GM21381 (cell line): ENCODE results near the gene EPGN.

Experiments used
- ATAC-seq: cut with Tn5 transposase; IDR thresholded peaks from one replicate; pipeline ENCODE4 v1.9.1; 2021; ENCODE audit warnings: mild to moderate bottlenecking, moderate library complexity; ENCODE audit not compliant: unreplicated experiment

Gene EPGN

GRCh38 chr4:74307170-74307569 is 1.1 kb upstream of the EPGN start:
- ATAC-seq: no peak

- no peak for ATAC-seq
Observed at GRCh38 chr4:74309223-74309622, 953 bp downstream of the EPGN start.

- peak; percentile 60 for ATAC-seq
Observed at GRCh38 chr4:74311696-74312313, 3.5 kb downstream of the EPGN start.

- no peak for ATAC-seq
Observed at GRCh38 chr4:74314329-74314728, 6.1 kb downstream of the EPGN start.

GRCh38 chr4:74314944-74315343 is 6.7 kb downstream of the EPGN start:
- ATAC-seq: no peak

GRCh38 chr4:74315376-74315775 is 7.1 kb downstream of the EPGN start:
- ATAC-seq: no peak

- ATAC-seq: no peak
Observed at GRCh38 chr4:74316397-74316796, 8.1 kb downstream of the EPGN start.

GRCh38 chr4:74317616-74318246 is 9.5 kb downstream of the EPGN start:
- no peak for ATAC-seq

GRCh38 chr4:74318276-74318675 is 10.0 kb downstream of the EPGN start:
- ATAC-seq: no peak

GRCh38 chr4:74319470-74319869 is 11.2 kb downstream of the EPGN start:
- ATAC-seq: no peak

- ATAC-seq: peak; percentile 79
Observed at GRCh38 chr4:74320559-74321118, 12.4 kb downstream of the EPGN start.

- ATAC-seq: no peak
Observed at GRCh38 chr4:74322301-74322700, 14.0 kb downstream of the EPGN start.

- no peak for ATAC-seq
Observed at GRCh38 chr4:74323663-74324062, 15.4 kb downstream of the EPGN start.

GRCh38 chr4:74324262-74324661 is 16.0 kb downstream of the EPGN start:
- ATAC-seq: no peak

GRCh38 chr4:74325886-74326285 is 17.6 kb downstream of the EPGN start:
- no peak for ATAC-seq

- no peak for ATAC-seq
Observed at GRCh38 chr4:74327762-74328161, 19.5 kb downstream of the EPGN start.

- ATAC-seq: no peak
Observed at GRCh38 chr4:74328501-74328900, 20.2 kb downstream of the EPGN start.

- ATAC-seq: no peak
Observed at GRCh38 chr4:74329307-74329706, 21.0 kb downstream of the EPGN start.

GRCh38 chr4:74330295-74330750 is 22.1 kb downstream of the EPGN start:
- no peak for ATAC-seq

- no peak for ATAC-seq
Observed at GRCh38 chr4:74331252-74331651, 23.0 kb downstream of the EPGN start.

- ATAC-seq: no peak
Observed at GRCh38 chr4:74331944-74332343, 23.7 kb downstream of the EPGN start.

GRCh38 chr4:74334636-74335035 is 26.4 kb downstream of the EPGN start:
- ATAC-seq: no peak
